Right atrium auricular region (tissue), 2 donors: ENCODE measurements around the gene ZNF266. TPM values are rescaled to one million over a fixed set of nuclear protein-coding genes. Genes with fewer than 3 reads are reported as not detected.
A peak's percentile ranks its signal among the peaks of the same experiment; 100 is the strongest.

Experiments used
- DNase-seq: peaks from one replicate; pipeline ENCODE4 v3.0.0-alpha.2; 2019; ENCODE audit warnings: low spot score
- H3K27ac ChIP-seq, 2 donors: fragments of 200-600 bp; sonication (generic); 1 replicate in 1 of 2; 2 replicates in 1 of 2; pipeline ENCODE4 v1.5.1; 2016 to 2019
- H3K27me3 ChIP-seq, 2 donors: fragments of 200-600 bp; sonication (generic); one replicate each; pipeline versions ENCODE4 v1.5.1 to v1.6.0; 2017 to 2019
- H3K36me3 ChIP-seq: fragments of 200-600 bp; sonication (generic); one replicate; pipeline ENCODE4 v1.5.1; 2016
- H3K4me1 ChIP-seq, 2 donors: fragments of 200-600 bp; sonication (generic); one replicate each; pipeline versions ENCODE4 v1.5.1 to v1.6.0; 2017 to 2019
- H3K4me3 ChIP-seq, 2 donors: fragments of 200-600 bp; sonication (generic); 1 replicate in 1 of 2; 2 replicates in 1 of 2; pipeline ENCODE4 v1.5.1; 2017 to 2019; ENCODE audit warnings: mild to moderate bottlenecking in 1 of 2, moderate library complexity in 1 of 2
- H3K9me3 ChIP-seq, 2 donors: fragments of 200-600 bp; sonication (generic); one replicate each; pipeline ENCODE4 v1.5.1; 2019
- total RNA-seq, 2 donors: library from RNA; depleted of rRNA; stranded (reverse); fragments of >200 nt; gene quantifications; one replicate each; pipeline ENCODE4 v1.1.0, GENCODE V29; 2016
- TF ChIP-seq, protein P1 (sequence below), 2 donors: fragments of 200-600 bp; sonication (generic); IDR thresholded peaks; one replicate each; pipeline ENCODE4 v1.5.1; 2019; ENCODE audit warnings: antibody characterized with exemption in 2 of 2

ZNF266 gene
- total RNA-seq, 2 donors from 2014 or later, result 7.3 to 7.8 TPM

DNA sequence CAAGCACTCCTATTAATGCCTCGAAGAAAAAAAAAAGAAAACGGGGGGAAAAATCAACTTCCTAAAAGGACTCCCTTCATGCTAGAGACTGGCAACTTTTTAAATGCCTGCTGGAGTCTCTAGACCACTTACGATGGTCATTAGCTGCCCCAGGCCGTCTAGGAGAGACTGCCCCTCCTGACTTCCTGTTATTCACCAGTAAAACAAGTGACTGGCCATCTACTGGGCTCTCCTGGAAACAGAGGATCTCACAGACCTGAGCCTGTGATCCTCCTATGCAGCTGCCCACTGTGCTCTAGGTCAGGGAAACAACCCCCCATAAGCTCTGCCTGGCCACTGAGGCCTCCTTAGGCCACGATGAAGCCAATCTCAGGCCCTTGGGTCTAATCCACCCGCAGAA lies 7.4 kb downstream of the ZNF266 start:
- Histone ChIP-seq H3K4me3 (no peak overlapping the region), H3K27me3 (no peaks in the 10 kb centered on the region), H3K27ac (no peak overlapping the region), H3K36me3 (peaks cover 48% of the 10 kb centered on the region), H3K4me1 (no peaks in the 10 kb centered on the region), H3K9me3 (peaks cover 0 to 18% of the 10 kb centered on the region in 2 donors)
- TF ChIP-seq, protein P1, sequence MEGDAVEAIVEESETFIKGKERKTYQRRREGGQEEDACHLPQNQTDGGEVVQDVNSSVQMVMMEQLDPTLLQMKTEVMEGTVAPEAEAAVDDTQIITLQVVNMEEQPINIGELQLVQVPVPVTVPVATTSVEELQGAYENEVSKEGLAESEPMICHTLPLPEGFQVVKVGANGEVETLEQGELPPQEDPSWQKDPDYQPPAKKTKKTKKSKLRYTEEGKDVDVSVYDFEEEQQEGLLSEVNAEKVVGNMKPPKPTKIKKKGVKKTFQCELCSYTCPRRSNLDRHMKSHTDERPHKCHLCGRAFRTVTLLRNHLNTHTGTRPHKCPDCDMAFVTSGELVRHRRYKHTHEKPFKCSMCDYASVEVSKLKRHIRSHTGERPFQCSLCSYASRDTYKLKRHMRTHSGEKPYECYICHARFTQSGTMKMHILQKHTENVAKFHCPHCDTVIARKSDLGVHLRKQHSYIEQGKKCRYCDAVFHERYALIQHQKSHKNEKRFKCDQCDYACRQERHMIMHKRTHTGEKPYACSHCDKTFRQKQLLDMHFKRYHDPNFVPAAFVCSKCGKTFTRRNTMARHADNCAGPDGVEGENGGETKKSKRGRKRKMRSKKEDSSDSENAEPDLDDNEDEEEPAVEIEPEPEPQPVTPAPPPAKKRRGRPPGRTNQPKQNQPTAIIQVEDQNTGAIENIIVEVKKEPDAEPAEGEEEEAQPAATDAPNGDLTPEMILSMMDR (IDR thresholded peaks at IDR 0.05), result no peak
- no peak for DNase-seq

DNA sequence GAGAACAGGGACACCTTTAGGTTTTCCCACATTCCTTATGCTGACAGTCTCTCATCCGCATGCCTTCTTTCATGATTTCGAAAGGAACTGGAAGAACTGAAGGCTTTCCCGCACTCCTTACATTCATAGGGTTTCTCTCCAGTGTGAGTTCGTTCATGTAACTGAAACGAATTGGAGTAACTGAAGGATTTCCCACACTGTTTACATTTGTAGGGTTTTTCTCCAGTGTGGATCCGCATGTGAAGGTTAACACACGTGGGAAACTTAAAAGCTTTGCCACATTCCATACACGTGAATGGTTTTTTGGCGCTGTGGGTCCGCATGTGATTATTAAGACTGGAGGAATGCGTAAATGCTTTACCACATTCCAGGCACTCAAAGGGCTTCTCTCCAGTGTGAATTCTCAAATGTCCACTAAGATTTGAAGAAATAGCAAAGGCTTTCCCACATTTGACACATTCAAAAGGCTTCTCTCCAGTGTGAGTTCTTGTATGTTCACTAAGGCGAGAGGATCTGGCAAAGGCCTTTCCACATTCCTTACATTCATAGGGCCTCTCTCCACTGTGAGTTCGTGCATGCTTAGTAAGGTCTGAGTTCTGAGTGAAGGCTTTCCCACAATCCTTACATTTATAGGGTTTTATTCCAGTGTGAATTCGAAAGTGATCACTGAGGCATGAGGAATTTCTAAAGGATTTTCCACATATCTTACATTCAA lies 22.0 kb downstream of the ZNF266 start:
- H3K27me3 ChIP-seq, result no peaks in the 10 kb centered on the region
- TF ChIP-seq, protein P1 (IDR thresholded peaks at IDR 0.05), result no peak
- peaks cover 35 to 96% of the 10 kb centered on the region in 2 donors for H3K9me3 ChIP-seq
- no peak for DNase-seq
- no peak overlapping the region for H3K4me3 ChIP-seq
- peaks cover 69% of the 10 kb centered on the region for H3K36me3 ChIP-seq
- H3K27ac ChIP-seq, result no peak overlapping the region
- H3K4me1 ChIP-seq, result no peaks in the 10 kb centered on the region

DNA sequence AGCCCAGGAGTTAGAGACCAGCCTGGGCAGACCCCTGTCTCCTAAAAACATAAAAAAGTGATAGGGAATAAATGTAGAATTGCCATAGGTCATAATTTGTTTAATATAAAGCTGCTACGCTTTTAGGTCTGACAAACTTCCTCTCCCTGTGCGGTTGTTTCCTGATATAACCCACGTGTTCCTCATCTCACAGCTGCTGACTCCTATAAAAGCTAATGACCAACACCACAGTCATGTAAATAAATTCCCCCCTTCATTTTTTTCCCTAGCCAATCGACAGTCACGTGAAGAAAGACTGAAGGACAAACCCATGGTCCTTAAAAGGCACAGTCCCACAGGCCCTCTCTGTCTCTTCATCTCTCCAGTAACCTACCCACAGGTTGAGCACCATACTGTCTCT lies 27.5 kb downstream of the ZNF266 start:
- TF ChIP-seq, protein P1 (IDR thresholded peaks at IDR 0.05), result no peak
- Histone ChIP-seq H3K9me3 (peaks cover 13 to 78% of the 10 kb centered on the region in 2 donors), H3K27ac (no peak overlapping the region), H3K4me1 (no peaks in the 10 kb centered on the region), H3K27me3 (no peaks in the 10 kb centered on the region), H3K4me3 (peak overlapping the region in 1 of 2 donors; percentile 61), H3K36me3 (peaks cover 13% of the 10 kb centered on the region)
- no peak for DNase-seq

DNA sequence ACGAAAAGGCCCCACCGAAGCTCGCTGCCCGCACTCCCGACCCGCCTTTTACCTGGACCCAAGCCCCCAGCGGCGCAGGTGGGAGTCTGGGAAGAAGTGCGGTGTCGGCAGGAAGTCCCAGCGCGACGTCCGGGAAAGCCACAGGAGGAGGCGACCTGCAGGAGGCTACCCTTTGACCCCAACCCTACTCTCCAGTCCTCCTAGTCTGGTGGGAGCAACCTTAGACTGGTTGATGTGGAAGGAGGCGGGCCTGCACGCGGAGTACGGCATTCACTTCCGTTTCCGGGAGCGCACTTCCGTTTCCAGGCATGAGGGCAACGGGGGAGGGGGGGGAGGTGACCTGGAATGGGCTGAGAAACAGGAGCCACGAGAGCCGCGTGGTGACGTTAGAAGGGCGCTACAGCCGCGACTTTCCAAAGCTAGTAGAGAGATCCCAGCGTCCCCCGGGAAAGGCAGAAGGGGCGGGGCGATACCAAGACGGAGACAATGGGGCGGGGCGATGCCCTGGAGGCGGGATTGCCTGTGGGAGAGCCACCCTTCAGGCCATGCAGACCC lies 28.5 kb downstream of the ZNF266 start:
- Histone ChIP-seq H3K27me3 (no peaks in the 10 kb centered on the region), H3K9me3 (peaks cover 3 to 68% of the 10 kb centered on the region in 2 donors), H3K4me3 (peak overlapping the region; percentile 54 to 61), H3K36me3 (peaks cover 4% of the 10 kb centered on the region), H3K27ac (peak overlapping the region; percentile 32 to 43), H3K4me1 (no peaks in the 10 kb centered on the region)
- TF ChIP-seq, protein P1 (IDR thresholded peaks at IDR 0.05), result no peak
- DNase-seq, result peak; percentile 62

DNA sequence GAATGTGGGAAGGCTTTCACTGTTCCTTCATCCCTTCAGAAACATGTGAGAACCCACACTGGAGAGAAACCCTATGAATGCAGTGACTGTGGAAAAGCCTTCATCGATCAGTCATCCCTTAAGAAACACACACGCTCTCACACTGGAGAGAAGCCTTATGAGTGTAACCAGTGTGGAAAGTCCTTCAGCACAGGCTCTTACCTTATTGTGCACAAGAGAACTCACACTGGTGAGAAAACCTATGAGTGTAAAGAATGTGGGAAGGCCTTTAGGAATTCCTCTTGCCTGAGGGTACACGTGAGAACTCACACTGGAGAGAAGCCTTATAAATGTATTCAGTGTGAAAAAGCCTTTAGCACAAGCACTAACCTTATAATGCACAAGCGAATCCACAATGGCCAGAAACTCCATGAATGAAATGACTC lies 54.0 kb downstream of the ZNF266 start:
- Histone ChIP-seq H3K27ac (no peak overlapping the region), H3K36me3 (peaks cover 100% of the 10 kb centered on the region), H3K4me1 (no peaks in the 10 kb centered on the region), H3K9me3 (peaks cover 85 to 100% of the 10 kb centered on the region in 2 donors), H3K4me3 (no peak overlapping the region), H3K27me3 (no peaks in the 10 kb centered on the region)
- no peak for DNase-seq
- TF ChIP-seq, protein P1 (IDR thresholded peaks at IDR 0.05), result no peak
